GM12878 (cell line): ENCODE measurements around the gene CHFR. TPM values are rescaled to one million over a fixed set of nuclear protein-coding genes. Genes with fewer than 3 reads are reported as not detected.

ENCODE experiments used
- ATAC-seq: fragments of 200-7000 bp; cut with Tn5 transposase; 3 replicates; pipeline ENCODE4 v1.9.1; 2020; ENCODE audit warnings: mild to moderate bottlenecking, moderate library complexity
- BruUV-seq: library from RNA; stranded (reverse); fragments of 400-500 nt; replicated peaks from 2 replicates; lab custom pipeline; 2021; lab: Mats Ljungman, UMichigan
- CTCF ChIA-PET: fragments of 300-600 bp; sonication (Branson Sonifier 250); formaldehyde crosslinking; extraction: SDS; loops from one replicate; lab custom pipeline; 2021; ENCODE audit warnings: inconsistent platforms; lab: Yijun Ruan, JAX
- POLR2A ChIA-PET: fragments of 350-600 bp; formaldehyde crosslinking; extraction: SDS; loops from one replicate; lab custom pipeline; 2021; ENCODE audit warnings: inconsistent platforms; lab: Charles Lee
- RAD21 ChIA-PET: fragments of 300-600 bp; sonication (Branson Sonifier 250); formaldehyde crosslinking; loops from one replicate; lab custom pipeline; 2023; ENCODE audit warnings: antibody characterized with exemption; ENCODE audit not compliant: unreplicated experiment; lab: Charles Lee
- SMC1A ChIA-PET: fragments of 300-600 bp; sonication (Branson Sonifier 250); formaldehyde crosslinking; loops from one replicate; lab custom pipeline; 2023; ENCODE audit not compliant: unreplicated experiment, uncharacterized antibody; lab: Charles Lee
- DNase-seq: peaks from one replicate; pipeline ENCODE4 v3.0.0-alpha.2; 2011; ENCODE audit warnings: low read depth, low spot score
- FAIRE-seq: peaks from 3 replicates; lab custom pipeline; 2011; peaks lifted over from hg19 to GRCh38; lab: Jason Lieb, UNC
- H2AFZ ChIP-seq: 2 replicates; pipeline ENCODE4 v1.6.0; 2011; ENCODE audit warnings: low read depth, low read length, control low read depth; ENCODE audit not compliant: control insufficient read depth
- H3K27ac ChIP-seq: 2 replicates; pipeline ENCODE4 v1.5.1; 2011; ENCODE audit warnings: control low read depth; ENCODE audit not compliant: control insufficient read depth, insufficient read depth
- H3K27me3 ChIP-seq, 2 experiments: replicated peaks in 1 of 2; 2 replicates each; pipeline versions ENCODE4 v1.6.0 to v1.6.1; 2011; ENCODE audit warnings: low read length in 1 of 2; ENCODE audit not compliant: control insufficient read depth in 2 of 2, insufficient read depth in 2 of 2
- H3K36me3 ChIP-seq, 2 experiments: 2 replicates each; pipeline ENCODE4 v1.5.1; 2011; ENCODE audit warnings: low read length in 1 of 2; ENCODE audit not compliant: control insufficient read depth in 2 of 2, insufficient read depth in 2 of 2
- H3K4me1 ChIP-seq: 2 replicates; pipeline ENCODE4 v1.6.1; 2011; ENCODE audit warnings: mild to moderate bottlenecking, low read length, moderate library complexity, mixed read lengths; ENCODE audit not compliant: control insufficient read depth, insufficient read depth
- H3K4me2 ChIP-seq: 2 replicates; pipeline ENCODE4 v1.6.0; 2011; ENCODE audit warnings: control low read depth; ENCODE audit not compliant: control insufficient read depth, insufficient read depth
- H3K4me3 ChIP-seq: fragments of 200-600 bp; sonication (generic); 2 replicates; pipeline ENCODE4 v1.5.1; 2016
- H3K79me2 ChIP-seq: 2 replicates; pipeline ENCODE4 v1.6.0; 2011; ENCODE audit warnings: low read length; ENCODE audit not compliant: control insufficient read depth, insufficient read depth
- H3K9ac ChIP-seq: 2 replicates; pipeline ENCODE4 v1.8.0; 2011; ENCODE audit warnings: low read length, control low read depth, mixed read lengths; ENCODE audit not compliant: control insufficient read depth, insufficient read depth
- H3K9me3 ChIP-seq: replicated peaks from 3 replicates; pipeline ENCODE4 v1.5.1; 2011; ENCODE audit warnings: mild to moderate bottlenecking, low read length; ENCODE audit not compliant: control insufficient read depth, insufficient read depth
- H4K20me1 ChIP-seq: 2 replicates; pipeline ENCODE4 v1.6.0; 2011; ENCODE audit not compliant: control insufficient read depth, insufficient read depth
- BHLHE40 ChIP-seq, 2 experiments: fragments of 450-650 bp in 1 of 2; IDR thresholded peaks; 2 replicates each; pipeline ENCODE4 v1.6.1; 2011 to 2017; ENCODE audit warnings: low read depth in 2 of 2, borderline replicate concordance in 1 of 2, improper control_type of control experiment in 1 of 2, low read length in 1 of 2, mild to moderate bottlenecking in 1 of 2
- BMI1 ChIP-seq: fragments of 450-650 bp; IDR thresholded peaks from 2 replicates; pipeline ENCODE4 v1.6.1; 2016; ENCODE audit warnings: mild to moderate bottlenecking, moderate library complexity, borderline replicate concordance
- GATAD2B ChIP-seq: fragments of 450-650 bp; conservative IDR thresholded peaks from 2 replicates; pipeline ENCODE4 v1.6.1; 2017; ENCODE audit warnings: low read depth, mild to moderate bottlenecking, moderate library complexity
- MEF2B ChIP-seq: fragments of 450-650 bp; IDR thresholded peaks from 2 replicates; pipeline ENCODE4 v1.6.1; 2018; ENCODE audit warnings: mild to moderate bottlenecking, moderate library complexity; ENCODE audit not compliant: partially characterized antibody, poor library complexity, severe bottlenecking
- PKNOX1 ChIP-seq: fragments of 450-650 bp; IDR thresholded peaks from 2 replicates; pipeline ENCODE4 v1.6.1; 2016; ENCODE audit warnings: mild to moderate bottlenecking
- POLR2A ChIP-seq: IDR thresholded peaks from 2 replicates; pipeline ENCODE4 v1.6.1; 2011; ENCODE audit warnings: low read depth, mild to moderate bottlenecking, low read length
- RAD51 ChIP-seq: fragments of 450-650 bp; IDR thresholded peaks from 2 replicates; pipeline ENCODE4 v1.6.1; 2016; ENCODE audit warnings: moderate library complexity, mild to moderate bottlenecking, inconsistent platforms
- RELB ChIP-seq: fragments of 450-650 bp; IDR thresholded peaks from 2 replicates; pipeline ENCODE4 v1.6.1; 2017; ENCODE audit warnings: low read depth, mild to moderate bottlenecking, moderate library complexity
- SREBF1 ChIP-seq: IDR thresholded peaks from 2 replicates; pipeline ENCODE4 v1.6.1; 2012; ENCODE audit warnings: mild to moderate bottlenecking, low read length
- USF1 ChIP-seq: IDR thresholded peaks from 2 replicates; pipeline ENCODE4 v1.6.1; 2011; ENCODE audit warnings: borderline replicate concordance, low read depth, mild to moderate bottlenecking, moderate library complexity, mixed read lengths, low read length; ENCODE audit not compliant: insufficient read depth; ENCODE audit errors: extremely low read length
- WGBS: methylation state at CpG from one replicate; pipeline ENCODE4 v1.1.6; 2016; ENCODE audit warnings: low lambda C conversion rate; ENCODE audit not compliant: insufficient replicate concordance, insufficient coverage; ENCODE audit errors: missing lambda C conversion rate; 5-methylcytosine and 5-hydroxymethylcytosine counted together
- in situ Hi-C: fragments of 300-500 bp; cut with MboI; formaldehyde crosslinking; loops from 9 replicates; pipeline ENCODE4 v1.14.3; 2018; ENCODE audit warnings: mixed read lengths
- intact Hi-C: fragments of 100-400 bp; cut with micrococcal nuclease; formaldehyde crosslinking; loops from one replicate; pipeline ENCODE4 v1.14.2; 2022; ENCODE audit not compliant: unreplicated experiment
- polyA plus RNA-seq, 11 experiments: library from polyadenylated mRNA; depleted of rRNA in 4 of 11; unstranded in 6 of 11; stranded (reverse) in 5 of 11; fragments of >200 nt; fragmentation: Nextera tagmentation in 4 of 11; fragmentation: Illumina TruSeq in 1 of 11; extraction: Ambion mirVana in 4 of 11; extraction: Trizol in 1 of 11; gene quantifications; 1 replicate in 1 of 11; 2 replicates in 10 of 11; pipeline versions ENCODE4 v1.2.1 to v1.2.3, GENCODE V29; 2011 to 2016; ENCODE audit warnings: inconsistent platforms in 2 of 11, missing spikeins in 2 of 11, low read depth in 1 of 11
- total RNA-seq, 4 experiments: library from RNA; depleted of rRNA in 3 of 4; stranded (reverse); fragments of >200 nt in 3 of 4; fragmentation: Illumina TruSeq in 1 of 4; extraction: Trizol in 1 of 4; gene quantifications; 2 replicates each; pipeline versions ENCODE4 v1.2.1 to v1.2.3, GENCODE V29; 2013 to 2021

Gene CHFR
- total and polyA plus RNA-seq, 10 of the 15 experiments (the other 5 are each of a cell fraction or from before 2014, with no cell fraction given), result 1.1 to 49.4 (median 34.4) TPM

GRCh38 chr12:132907216-132907615, 19.8 kb upstream of the CHFR start:
- WGBS, result 23% methylated on average over 16 of the region's 16 CpGs

More at GRCh38 chr12:132907216-132907615, 19.8 kb upstream of the CHFR start:
- no peak for FAIRE-seq
- Histone ChIP-seq H4K20me1 (no peaks in the 10 kb centered on the region), H3K4me3 (no peak overlapping the region), H3K27me3 (no peaks in the 10 kb centered on the region), H3K79me2 (no peaks in the 10 kb centered on the region), H3K9me3 (peaks cover 7% of the 10 kb centered on the region), H3K4me2 (no peak overlapping the region), H3K4me1 (no peaks in the 10 kb centered on the region), H2AFZ (no peak overlapping the region), H3K36me3 (no peaks in the 10 kb centered on the region), H3K27ac (no peak overlapping the region), H3K9ac (no peak overlapping the region)
- intact Hi-C loops, result no loop called here
- BruUV-seq, result no TSS peak
- DNase-seq, result no peak
- ATAC-seq, result no peak
- POLR2A ChIA-PET, result no interaction called here
- RAD21 ChIA-PET, result no interaction called here
- in situ Hi-C loops, result no loop called here
- TF ChIP-seq MEF2B (no peak), GATAD2B (no peak), USF1 (no peak), BHLHE40 (IDR thresholded peaks at IDR 0.05; ENCODE audit: borderline replicate concordance in 1 of 2, low read depth in 2 of 2, low read length in 1 of 2) (no peak), POLR2A (no peak), RAD51 (no peak), BMI1 (no peak), RELB (no peak), PKNOX1 (no peak), SREBF1 (no peak)
- SMC1A ChIA-PET, result no interaction called here
- CTCF ChIA-PET, result no interaction called here
